HepG2 (cell line): ENCODE results near the gene ATAD3A. TPM values are rescaled to one million over a fixed set of nuclear protein-coding genes. Genes with fewer than 3 reads are reported as not detected.
A peak's percentile ranks its signal among the peaks of the same experiment; 100 is the strongest.

Experiments
- AGO2 ChIP-seq: fragments of 200-400 bp; formaldehyde crosslinking; optimal IDR thresholded peaks from 2 replicates; pipeline ENCODE3; 2017; ENCODE audit warnings: mild to moderate bottlenecking, low read depth, low read length, moderate library complexity
- ATRX ChIP-seq: sonication (generic); formaldehyde crosslinking; IDR thresholded peaks from 2 replicates; pipeline ENCODE4 v1.4.0; 2020; ENCODE audit warnings: missing genetic modification reagents, borderline replicate concordance
- FOSL2 ChIP-seq: sonication (generic); formaldehyde crosslinking; IDR thresholded peaks from 2 replicates; pipeline ENCODE4 v1.4.0; 2020; ENCODE audit warnings: missing genetic modification reagents
- FOXA1 ChIP-seq, 2 experiments: fragments of 450-650 bp in 1 of 2; sonication (generic) in 1 of 2; formaldehyde crosslinking in 1 of 2; IDR thresholded peaks; 2 replicates each; pipeline versions ENCODE4 v1.4.0 to v1.6.1; 2016 to 2020; ENCODE audit warnings: missing genetic modification reagents in 1 of 2
- GABPB1 ChIP-seq: IDR thresholded peaks from 2 replicates; pipeline ENCODE4 v1.6.1; 2016; ENCODE audit warnings: mild to moderate bottlenecking, missing genetic modification reagents, moderate library complexity, missing compliant biosample characterization
- GFI1 ChIP-seq: sonication (generic); formaldehyde crosslinking; IDR thresholded peaks from 2 replicates; pipeline ENCODE4 v1.5.0; 2020; ENCODE audit warnings: missing genetic modification reagents, mild to moderate bottlenecking, borderline replicate concordance
- HOXD1 ChIP-seq: sonication (generic); formaldehyde crosslinking; IDR thresholded peaks from 2 replicates; pipeline ENCODE4 v1.5.0; 2020; ENCODE audit warnings: missing genetic modification reagents
- MAFG ChIP-seq: sonication (generic); formaldehyde crosslinking; IDR thresholded peaks from 2 replicates; pipeline ENCODE4 v1.5.1; 2020; ENCODE audit warnings: mild to moderate bottlenecking, missing genetic modification reagents
- MED1 ChIP-seq: sonication (generic); formaldehyde crosslinking; IDR thresholded peaks from 2 replicates; pipeline ENCODE4 v1.4.0; 2020; ENCODE audit warnings: missing genetic modification reagents
- MTA1 ChIP-seq: sonication (generic); formaldehyde crosslinking; IDR thresholded peaks from 2 replicates; pipeline ENCODE4 v1.4.0; 2020; ENCODE audit warnings: missing genetic modification reagents, mild to moderate bottlenecking, borderline replicate concordance
- MYC ChIP-seq: sonication (generic); formaldehyde crosslinking; IDR thresholded peaks from 2 replicates; pipeline ENCODE4 v1.9.0; 2021; ENCODE audit warnings: missing genetic modification reagents, borderline replicate concordance
- NPAS2 ChIP-seq: sonication (generic); formaldehyde crosslinking; IDR thresholded peaks from 2 replicates; pipeline ENCODE4 v1.8.0; 2022; ENCODE audit warnings: mild to moderate bottlenecking, missing genetic modification reagents, borderline replicate concordance
- REXO4 ChIP-seq: sonication (generic); formaldehyde crosslinking; IDR thresholded peaks from 2 replicates; pipeline ENCODE4 v1.8.0; 2022; ENCODE audit warnings: missing genetic modification reagents, mild to moderate bottlenecking, borderline replicate concordance
- SALL1 ChIP-seq: sonication (generic); formaldehyde crosslinking; IDR thresholded peaks from 2 replicates; pipeline ENCODE4 v1.8.0; 2022; ENCODE audit warnings: mild to moderate bottlenecking, missing genetic modification reagents
- ZBTB3 ChIP-seq: sonication (generic); formaldehyde crosslinking; IDR thresholded peaks from 2 replicates; pipeline ENCODE4 v1.4.0; 2020; ENCODE audit warnings: low read depth, mild to moderate bottlenecking, moderate library complexity, missing genetic modification reagents, borderline replicate concordance
- ZBTB8A ChIP-seq: sonication (generic); formaldehyde crosslinking; IDR thresholded peaks from 2 replicates; pipeline ENCODE4 v1.4.0; 2020; ENCODE audit warnings: mild to moderate bottlenecking, low read depth, missing genetic modification reagents, borderline replicate concordance
- ZFY ChIP-seq: sonication (generic); formaldehyde crosslinking; IDR thresholded peaks from 2 replicates; pipeline ENCODE4 v1.4.0; 2020; ENCODE audit warnings: missing genetic modification reagents
- polyA plus RNA-seq, 8 experiments: library from polyadenylated mRNA; depleted of rRNA in 3 of 8; stranded (reverse) in 7 of 8; unstranded in 1 of 8; fragments of >200 nt; fragmentation: Illumina TruSeq in 4 of 8; extraction: Trizol in 4 of 8; gene quantifications; 2 replicates each; pipeline versions ENCODE4 v1.2.1 to v1.2.3, GENCODE V29; 2011 to 2016; ENCODE audit warnings: low read depth in 4 of 8, missing spikeins in 1 of 8, mixed read lengths in 1 of 8; ENCODE audit not compliant: insufficient read depth in 1 of 8
- total RNA-seq, 5 experiments: library from RNA; depleted of rRNA; stranded (reverse); fragments of >200 nt; fragmentation: Illumina TruSeq; extraction: Trizol; gene quantifications; 2 replicates each; pipeline ENCODE4 v1.2.3, GENCODE V29; 2016; ENCODE audit warnings: low read depth in 1 of 5
- TF ChIP-seq, protein P1 (sequence below): sonication (generic); formaldehyde crosslinking; IDR thresholded peaks from 2 replicates; pipeline ENCODE4 v1.4.0; 2020; ENCODE audit warnings: missing genetic modification reagents
- TF ChIP-seq, protein P2 (sequence below): conservative IDR thresholded peaks from 2 replicates; pipeline ENCODE4 v1.6.1; 2018; ENCODE audit warnings: missing genetic modification reagents
- TF ChIP-seq, protein P3 (sequence below): sonication (generic); formaldehyde crosslinking; IDR thresholded peaks from 2 replicates; pipeline ENCODE4 v1.4.0; 2020; ENCODE audit warnings: missing genetic modification reagents
- TF ChIP-seq, protein P4 (sequence below): sonication (generic); IDR thresholded peaks from 2 replicates; pipeline ENCODE4 v1.6.1; 2016; ENCODE audit warnings: low read depth, borderline replicate concordance

ATAD3A gene
- total and polyA plus RNA-seq, 2 of the 13 experiments (the other 11 are each of a cell fraction or from before 2014, with no cell fraction given): 10.6 to 49.0 TPM

DNA sequence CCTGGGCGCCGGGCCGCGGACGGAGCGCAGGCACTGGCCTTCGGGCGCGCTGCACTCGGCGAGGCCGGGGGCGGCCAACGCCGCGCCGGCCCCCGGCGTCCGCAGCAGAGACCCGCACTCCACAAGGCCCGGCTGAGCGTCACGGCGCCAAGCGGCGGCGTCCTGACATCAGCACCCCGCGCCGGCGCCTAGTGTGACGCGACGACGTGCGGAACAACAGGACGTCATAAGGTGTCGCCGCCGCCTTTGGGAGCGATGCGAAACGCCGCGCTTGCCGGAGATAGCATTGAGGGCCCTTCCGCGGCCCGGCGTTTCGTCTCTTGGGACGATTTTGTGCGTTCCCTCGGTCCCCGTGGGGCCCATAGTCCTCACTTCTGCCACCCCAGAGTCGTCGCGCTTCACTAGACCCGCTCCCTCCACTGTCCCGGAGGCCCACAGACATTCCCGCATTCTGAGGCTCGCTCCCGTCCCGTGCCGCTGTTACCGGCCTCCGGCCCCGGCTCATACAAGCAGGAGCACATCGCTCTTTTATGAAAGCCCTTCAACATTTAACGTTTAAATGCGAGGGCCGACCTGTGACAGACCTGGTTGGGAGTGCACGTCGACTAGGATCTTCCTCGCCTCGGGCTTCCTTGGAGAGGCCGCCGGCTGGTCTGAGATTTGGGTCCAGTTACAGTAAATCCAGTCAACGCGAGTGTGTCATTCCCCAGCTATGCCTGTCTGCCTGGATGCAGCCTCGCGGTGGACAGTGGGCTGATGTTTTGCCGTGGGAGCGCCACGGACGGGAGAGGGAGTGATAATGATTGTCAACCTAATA lies 63.0 kb downstream of the ATAD3A start, which contains the start of gene SSU72 (continued):
- TF ChIP-seq, protein P1, sequence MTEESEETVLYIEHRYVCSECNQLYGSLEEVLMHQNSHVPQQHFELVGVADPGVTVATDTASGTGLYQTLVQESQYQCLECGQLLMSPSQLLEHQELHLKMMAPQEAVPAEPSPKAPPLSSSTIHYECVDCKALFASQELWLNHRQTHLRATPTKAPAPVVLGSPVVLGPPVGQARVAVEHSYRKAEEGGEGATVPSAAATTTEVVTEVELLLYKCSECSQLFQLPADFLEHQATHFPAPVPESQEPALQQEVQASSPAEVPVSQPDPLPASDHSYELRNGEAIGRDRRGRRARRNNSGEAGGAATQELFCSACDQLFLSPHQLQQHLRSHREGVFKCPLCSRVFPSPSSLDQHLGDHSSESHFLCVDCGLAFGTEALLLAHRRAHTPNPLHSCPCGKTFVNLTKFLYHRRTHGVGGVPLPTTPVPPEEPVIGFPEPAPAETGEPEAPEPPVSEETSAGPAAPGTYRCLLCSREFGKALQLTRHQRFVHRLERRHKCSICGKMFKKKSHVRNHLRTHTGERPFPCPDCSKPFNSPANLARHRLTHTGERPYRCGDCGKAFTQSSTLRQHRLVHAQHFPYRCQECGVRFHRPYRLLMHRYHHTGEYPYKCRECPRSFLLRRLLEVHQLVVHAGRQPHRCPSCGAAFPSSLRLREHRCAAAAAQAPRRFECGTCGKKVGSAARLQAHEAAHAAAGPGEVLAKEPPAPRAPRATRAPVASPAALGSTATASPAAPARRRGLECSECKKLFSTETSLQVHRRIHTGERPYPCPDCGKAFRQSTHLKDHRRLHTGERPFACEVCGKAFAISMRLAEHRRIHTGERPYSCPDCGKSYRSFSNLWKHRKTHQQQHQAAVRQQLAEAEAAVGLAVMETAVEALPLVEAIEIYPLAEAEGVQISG (CRISPR knock-in tag): peak; percentile 86
- peak; percentile 94 for TF ChIP-seq GABPB1 (CRISPR knock-in tag)
- TF ChIP-seq, protein P2, sequence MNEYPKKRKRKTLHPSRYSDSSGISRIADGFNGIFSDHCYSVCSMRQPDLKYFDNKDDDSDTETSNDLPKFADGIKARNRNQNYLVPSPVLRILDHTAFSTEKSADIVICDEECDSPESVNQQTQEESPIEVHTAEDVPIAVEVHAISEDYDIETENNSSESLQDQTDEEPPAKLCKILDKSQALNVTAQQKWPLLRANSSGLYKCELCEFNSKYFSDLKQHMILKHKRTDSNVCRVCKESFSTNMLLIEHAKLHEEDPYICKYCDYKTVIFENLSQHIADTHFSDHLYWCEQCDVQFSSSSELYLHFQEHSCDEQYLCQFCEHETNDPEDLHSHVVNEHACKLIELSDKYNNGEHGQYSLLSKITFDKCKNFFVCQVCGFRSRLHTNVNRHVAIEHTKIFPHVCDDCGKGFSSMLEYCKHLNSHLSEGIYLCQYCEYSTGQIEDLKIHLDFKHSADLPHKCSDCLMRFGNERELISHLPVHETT: peak; percentile 59; the same call in 1 of the 2 replicates
- TF ChIP-seq HOXD1 (CRISPR knock-in tag): 0 out of 2 replicates have a peak, but pooled peaks have one; percentile 24
- no peak for TF ChIP-seq NPAS2
- TF ChIP-seq AGO2: no peak
- TF ChIP-seq FOXA1 (IDR thresholded peaks at IDR 0.05): no peak
- TF ChIP-seq FOXA1 (CRISPR knock-in tag; IDR thresholded peaks at IDR 0.05): peak; percentile 58
- 0 out of 2 replicates have a peak, but pooled peaks have one; percentile 7 for TF ChIP-seq ZBTB3
- TF ChIP-seq MTA1 (CRISPR knock-in tag): no peak
- TF ChIP-seq ZFY (CRISPR knock-in tag): peak; percentile 91
- no peak for TF ChIP-seq REXO4 (CRISPR knock-in tag)
- TF ChIP-seq, protein P3, sequence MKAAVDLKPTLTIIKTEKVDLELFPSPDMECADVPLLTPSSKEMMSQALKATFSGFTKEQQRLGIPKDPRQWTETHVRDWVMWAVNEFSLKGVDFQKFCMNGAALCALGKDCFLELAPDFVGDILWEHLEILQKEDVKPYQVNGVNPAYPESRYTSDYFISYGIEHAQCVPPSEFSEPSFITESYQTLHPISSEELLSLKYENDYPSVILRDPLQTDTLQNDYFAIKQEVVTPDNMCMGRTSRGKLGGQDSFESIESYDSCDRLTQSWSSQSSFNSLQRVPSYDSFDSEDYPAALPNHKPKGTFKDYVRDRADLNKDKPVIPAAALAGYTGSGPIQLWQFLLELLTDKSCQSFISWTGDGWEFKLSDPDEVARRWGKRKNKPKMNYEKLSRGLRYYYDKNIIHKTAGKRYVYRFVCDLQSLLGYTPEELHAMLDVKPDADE: no peak
- peak; percentile 60 for TF ChIP-seq FOSL2 (CRISPR knock-in tag)
- TF ChIP-seq MAFG (CRISPR knock-in tag): no peak
- TF ChIP-seq, protein P4, sequence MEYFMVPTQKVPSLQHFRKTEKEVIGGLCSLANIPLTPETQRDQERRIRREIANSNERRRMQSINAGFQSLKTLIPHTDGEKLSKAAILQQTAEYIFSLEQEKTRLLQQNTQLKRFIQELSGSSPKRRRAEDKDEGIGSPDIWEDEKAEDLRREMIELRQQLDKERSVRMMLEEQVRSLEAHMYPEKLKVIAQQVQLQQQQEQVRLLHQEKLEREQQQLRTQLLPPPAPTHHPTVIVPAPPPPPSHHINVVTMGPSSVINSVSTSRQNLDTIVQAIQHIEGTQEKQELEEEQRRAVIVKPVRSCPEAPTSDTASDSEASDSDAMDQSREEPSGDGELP: no peak; the same call in 1 of the 2 replicates
- TF ChIP-seq ZBTB8A (CRISPR knock-in tag): no peak
- TF ChIP-seq GFI1 (CRISPR knock-in tag): 0 out of 2 replicates have a peak, but pooled peaks have one; percentile 7
- no peak for TF ChIP-seq ATRX
- peak; percentile 41; the same call in 1 of the 2 replicates for TF ChIP-seq MED1 (CRISPR knock-in tag)
- peak; percentile 64 for TF ChIP-seq SALL1
- peak; percentile 59; the same call in 1 of the 2 replicates for TF ChIP-seq MYC (CRISPR knock-in tag)
